ENCODE data around the gene HPGD.

The HPGD gene

DNA sequence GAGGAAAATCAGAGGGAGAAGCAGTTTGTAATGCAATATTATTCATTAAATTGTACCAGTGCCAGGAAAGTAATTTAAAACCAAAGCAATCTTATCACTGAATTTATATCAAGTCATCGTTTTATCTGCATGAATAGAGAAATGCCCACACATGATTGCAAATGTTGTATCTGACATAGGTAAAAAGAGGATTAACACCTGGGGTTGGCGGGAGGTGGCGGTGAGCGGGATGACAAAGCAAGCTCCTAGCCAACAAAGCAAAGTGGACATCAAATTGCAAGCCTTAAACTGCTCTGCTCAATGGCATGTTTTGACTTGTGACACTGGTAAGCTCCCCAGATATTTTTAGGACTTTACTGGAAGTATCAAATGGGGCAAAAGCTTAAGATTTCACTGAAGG is 16.4 kb downstream of the HPGD start:
- Histone ChIP-seq H3K36me3 (ENCODE audit: insufficient read depth, low read length) (no peaks in the 10 kb centered on the region), H3K9me2 (ENCODE audit: low read depth, low read length) (no peaks in the 10 kb centered on the region), H2AFZ (ENCODE audit: low read length) (no peak overlapping the region), H3K9me3 (ENCODE audit: low read length) (no peaks in the 10 kb centered on the region), H3K4me2 (ENCODE audit: low read length) (no peak overlapping the region), H3F3A (ENCODE audit: insufficient read depth, low read length) (no peaks in the 10 kb centered on the region), H3K27me3 (ENCODE audit: insufficient read depth, low read length) (no peaks in the 10 kb centered on the region), H4K20me1 (ENCODE audit: insufficient read depth, low read length) (no peaks in the 10 kb centered on the region), H3K9ac (ENCODE audit: low read length) (no peak overlapping the region), H3K4me1 (ENCODE audit: insufficient read depth, low read length, severe bottlenecking) (no peaks in the 10 kb centered on the region), H3K4me3 (ENCODE audit: low read depth, low read length, poor library complexity, severe bottlenecking) (no peak overlapping the region), H3K79me2 (ENCODE audit: insufficient read depth, low read length) (no peaks in the 10 kb centered on the region), H3K27ac (ENCODE audit: low read depth, low read length, poor library complexity, severe bottlenecking) (no peak overlapping the region)
- TF ChIP-seq, protein P1, sequence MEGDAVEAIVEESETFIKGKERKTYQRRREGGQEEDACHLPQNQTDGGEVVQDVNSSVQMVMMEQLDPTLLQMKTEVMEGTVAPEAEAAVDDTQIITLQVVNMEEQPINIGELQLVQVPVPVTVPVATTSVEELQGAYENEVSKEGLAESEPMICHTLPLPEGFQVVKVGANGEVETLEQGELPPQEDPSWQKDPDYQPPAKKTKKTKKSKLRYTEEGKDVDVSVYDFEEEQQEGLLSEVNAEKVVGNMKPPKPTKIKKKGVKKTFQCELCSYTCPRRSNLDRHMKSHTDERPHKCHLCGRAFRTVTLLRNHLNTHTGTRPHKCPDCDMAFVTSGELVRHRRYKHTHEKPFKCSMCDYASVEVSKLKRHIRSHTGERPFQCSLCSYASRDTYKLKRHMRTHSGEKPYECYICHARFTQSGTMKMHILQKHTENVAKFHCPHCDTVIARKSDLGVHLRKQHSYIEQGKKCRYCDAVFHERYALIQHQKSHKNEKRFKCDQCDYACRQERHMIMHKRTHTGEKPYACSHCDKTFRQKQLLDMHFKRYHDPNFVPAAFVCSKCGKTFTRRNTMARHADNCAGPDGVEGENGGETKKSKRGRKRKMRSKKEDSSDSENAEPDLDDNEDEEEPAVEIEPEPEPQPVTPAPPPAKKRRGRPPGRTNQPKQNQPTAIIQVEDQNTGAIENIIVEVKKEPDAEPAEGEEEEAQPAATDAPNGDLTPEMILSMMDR (IDR thresholded peaks at IDR 0.05; ENCODE audit: low read length), result no peak
- TF ChIP-seq EZH2 (IDR thresholded peaks at IDR 0.05; ENCODE audit: borderline replicate concordance, low read length), result no peak

DNA sequence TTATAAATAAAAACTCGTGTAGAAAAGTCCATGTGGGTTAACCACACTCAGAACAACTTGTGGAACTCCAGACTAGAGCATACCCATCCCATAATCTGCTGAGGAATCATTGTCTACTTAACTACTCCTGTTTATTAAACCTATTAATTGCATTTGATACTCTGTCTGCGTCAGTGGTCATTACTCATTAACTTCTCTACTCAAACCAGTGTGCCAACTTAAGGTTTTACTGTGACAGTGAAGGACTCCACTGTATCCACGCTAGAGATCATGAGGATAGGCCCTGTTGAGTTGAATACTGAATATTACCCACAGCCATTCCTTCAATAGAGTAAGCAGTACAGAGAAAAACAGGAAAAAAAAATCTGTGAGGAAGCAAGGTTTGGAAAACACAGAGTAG is 17.3 kb downstream of the HPGD start:
- Histone ChIP-seq H3K27ac (ENCODE audit: low read depth, low read length, poor library complexity, severe bottlenecking) (no peak overlapping the region), H3K9ac (ENCODE audit: low read length) (no peak overlapping the region), H3K4me2 (ENCODE audit: low read length) (no peak overlapping the region), H4K20me1 (ENCODE audit: insufficient read depth, low read length) (no peaks in the 10 kb centered on the region), H3K4me1 (ENCODE audit: insufficient read depth, low read length, severe bottlenecking) (no peaks in the 10 kb centered on the region), H3K9me3 (ENCODE audit: low read length) (no peaks in the 10 kb centered on the region), H3K79me2 (ENCODE audit: insufficient read depth, low read length) (no peaks in the 10 kb centered on the region), H3K27me3 (ENCODE audit: insufficient read depth, low read length) (no peaks in the 10 kb centered on the region), H3K36me3 (ENCODE audit: insufficient read depth, low read length) (no peaks in the 10 kb centered on the region), H3F3A (ENCODE audit: insufficient read depth, low read length) (no peaks in the 10 kb centered on the region), H3K9me2 (ENCODE audit: low read depth, low read length) (no peaks in the 10 kb centered on the region), H3K4me3 (ENCODE audit: low read depth, low read length, poor library complexity, severe bottlenecking) (no peak overlapping the region), H2AFZ (ENCODE audit: low read length) (no peak overlapping the region)
- no peak for TF ChIP-seq EZH2 (IDR thresholded peaks at IDR 0.05; ENCODE audit: borderline replicate concordance, low read length)
- TF ChIP-seq, protein P1 (IDR thresholded peaks at IDR 0.05; ENCODE audit: low read length), result no peak

DNA sequence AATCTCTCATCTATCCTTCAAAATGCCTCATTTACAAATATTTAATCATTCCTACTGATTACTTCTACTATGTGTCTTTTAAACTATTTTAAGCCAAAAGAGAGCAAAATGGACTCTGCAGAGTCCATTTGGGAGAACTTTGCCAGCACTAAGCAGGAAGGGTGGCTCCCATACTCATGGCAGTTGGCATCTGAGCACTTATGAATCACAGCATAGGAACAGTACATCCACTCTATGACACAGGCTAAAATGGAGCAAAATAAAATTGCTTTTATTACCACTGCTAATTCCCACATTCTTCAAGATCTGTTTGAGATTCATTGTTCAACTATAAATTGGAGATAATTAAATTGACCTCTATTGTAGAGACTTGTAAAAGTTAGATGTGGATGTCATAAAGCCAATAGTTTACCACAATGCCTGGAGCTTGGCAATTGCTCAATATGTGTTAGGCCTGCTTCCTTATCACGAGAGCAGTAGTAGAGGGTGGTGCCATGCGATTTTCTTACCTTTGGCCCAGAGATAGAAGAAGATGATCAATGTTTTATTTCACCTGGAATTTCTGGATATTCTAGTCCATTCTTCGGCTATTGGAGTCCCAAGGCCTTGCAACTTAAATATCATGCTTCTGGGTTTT is 19.1 kb downstream of the HPGD start:
- no peaks in the 10 kb centered on the region for H3K9me3 ChIP-seq (ENCODE audit: low read length)
- no peaks in the 10 kb centered on the region for H3K9me2 ChIP-seq (ENCODE audit: low read depth, low read length)
- H3K27ac ChIP-seq (ENCODE audit: low read depth, low read length, poor library complexity, severe bottlenecking), result no peak overlapping the region
- H4K20me1 ChIP-seq (ENCODE audit: insufficient read depth, low read length), result no peaks in the 10 kb centered on the region
- no peak overlapping the region for H3K4me2 ChIP-seq (ENCODE audit: low read length)
- H3K4me3 ChIP-seq (ENCODE audit: low read depth, low read length, poor library complexity, severe bottlenecking), result no peak overlapping the region
- H2AFZ ChIP-seq (ENCODE audit: low read length), result no peak overlapping the region
- TF ChIP-seq EZH2 (IDR thresholded peaks at IDR 0.05; ENCODE audit: borderline replicate concordance, low read length), result no peak
- TF ChIP-seq, protein P1 (IDR thresholded peaks at IDR 0.05; ENCODE audit: low read length), result no peak
- no peak overlapping the region for H3K9ac ChIP-seq (ENCODE audit: low read length)
- no peaks in the 10 kb centered on the region for H3K36me3 ChIP-seq (ENCODE audit: insufficient read depth, low read length)
- H3K27me3 ChIP-seq (ENCODE audit: insufficient read depth, low read length), result no peaks in the 10 kb centered on the region
- H3K4me1 ChIP-seq (ENCODE audit: insufficient read depth, low read length, severe bottlenecking), result no peaks in the 10 kb centered on the region
- H3F3A ChIP-seq (ENCODE audit: insufficient read depth, low read length), result no peaks in the 10 kb centered on the region
- H3K79me2 ChIP-seq (ENCODE audit: insufficient read depth, low read length), result no peaks in the 10 kb centered on the region
